ENCODE measurements around the gene PHKA2.
A peak's percentile ranks its signal among the peaks of the same experiment; 100 is the strongest.

- TF ChIP-seq CTCF (IDR thresholded peaks at IDR 0.05) (peak in 4 of 6 experiments; percentile 13 to 17 (median 15)), POLR2AphosphoS5 (IDR thresholded peaks at IDR 0.05) (no peak)
Observed at GRCh38 chrX:19017271-19017670, 33.4 kb upstream of the PHKA2 start.
